K562 (cell line): ENCODE results near the gene SULT1C4. TPM values are rescaled to one million over a fixed set of nuclear protein-coding genes. Genes with fewer than 3 reads are reported as not detected.

Experiments used
- ATAC-seq: fragments of 200-7000 bp; cut with Tn5 transposase; 3 replicates; pipeline ENCODE4 v1.9.1; 2020; ENCODE audit warnings: moderate library complexity
- BruUV-seq: library from RNA; stranded (reverse); fragments of 400-500 nt; replicated peaks from 2 replicates; lab custom pipeline; 2021; lab: Mats Ljungman, UMichigan
- CTCF ChIA-PET: fragments of 300-600 bp; formaldehyde crosslinking; extraction: SDS; loops from one replicate; lab custom pipeline; 2021; ENCODE audit warnings: low intra/inter-chr PET ratio; lab: Yijun Ruan, JAX
- POLR2A ChIA-PET: fragments of 300-600, 350-650 bp; sonication (Branson Sonifier 250); formaldehyde crosslinking; extraction: SDS; loops from one replicate; lab custom pipeline; 2021; ENCODE audit warnings: antibody characterized with exemption, inconsistent platforms; lab: Yijun Ruan, JAX
- DNase-seq, 4 experiments: peaks; one replicate each; pipeline versions ENCODE4 v3.0.0 to v3.0.0-alpha.2; 2011 to 2018; ENCODE audit warnings: low spot score in 3 of 4, mixed read lengths in 3 of 4; ENCODE audit errors: extremely low read depth in 1 of 4
- FAIRE-seq: peaks from 2 replicates; lab custom pipeline; 2011; peaks lifted over from hg19 to GRCh38; lab: Jason Lieb, UNC
- H2AFZ ChIP-seq: 2 replicates; pipeline ENCODE4 v1.6.0; 2011; ENCODE audit warnings: low read depth, low read length, control low read depth, inconsistent platforms
- H3K27ac ChIP-seq: fragments of 200-600 bp; 3 replicates; pipeline ENCODE4 v1.8.0; 2011; ENCODE audit warnings: low read depth, mild to moderate bottlenecking, control low read depth, inconsistent platforms, low read length, moderate library complexity, mixed read lengths; ENCODE audit errors: extremely low read depth
- H3K27me3 ChIP-seq, 2 experiments: fragments of 300-600 bp in 1 of 2; 2 replicates in 1 of 2; 3 replicates in 1 of 2; pipeline versions ENCODE4 v1.6.0 to v1.8.0; 2011; ENCODE audit warnings: inconsistent platforms in 2 of 2, low read length in 2 of 2, mild to moderate bottlenecking in 1 of 2, mixed read lengths in 1 of 2, moderate library complexity in 1 of 2; ENCODE audit not compliant: control insufficient read depth in 2 of 2, insufficient read depth in 2 of 2
- H3K36me3 ChIP-seq: fragments of 300-600 bp; 3 replicates; pipeline ENCODE4 v1.8.0; 2011; ENCODE audit warnings: mild to moderate bottlenecking, low read length, inconsistent platforms; ENCODE audit not compliant: control insufficient read depth, insufficient read depth
- H3K4me1 ChIP-seq, 2 experiments: fragments of 200-600 bp in 1 of 2; replicated peaks in 1 of 2; 2 replicates in 1 of 2; 3 replicates in 1 of 2; pipeline versions ENCODE4 v1.5.1 to v1.8.0; 2011; ENCODE audit warnings: inconsistent platforms in 2 of 2, low read length in 2 of 2, mild to moderate bottlenecking in 1 of 2, mixed read lengths in 1 of 2, moderate library complexity in 1 of 2; ENCODE audit not compliant: control insufficient read depth in 2 of 2, insufficient read depth in 2 of 2
- H3K4me2 ChIP-seq: 2 replicates; pipeline ENCODE4 v1.6.1; 2011; ENCODE audit warnings: low read length, control low read depth, inconsistent platforms, mixed read lengths; ENCODE audit not compliant: insufficient read depth
- H3K4me3 ChIP-seq: fragments of 200-600 bp; sonication (generic), shearing (Covaris generic); 2 replicates; pipeline ENCODE4 v1.5.1; 2016; ENCODE audit warnings: control low read depth, inconsistent platforms
- H3K79me2 ChIP-seq: fragments of 200-600 bp; 3 replicates; pipeline ENCODE4 v1.8.0; 2011; ENCODE audit warnings: low read length, inconsistent platforms; ENCODE audit not compliant: control insufficient read depth, insufficient read depth
- H3K9ac ChIP-seq, 2 experiments: 2 replicates each; pipeline versions ENCODE4 v1.6.0 to v1.6.1; 2011; ENCODE audit warnings: low read depth in 2 of 2, low read length in 2 of 2, control low read depth in 1 of 2, inconsistent platforms in 1 of 2, mild to moderate bottlenecking in 1 of 2, mixed read lengths in 1 of 2; ENCODE audit not compliant: insufficient read depth in 1 of 2
- H3K9me1 ChIP-seq: one replicate; pipeline ENCODE4 v1.6.0; 2011; ENCODE audit warnings: inconsistent platforms, mild to moderate bottlenecking, low read length, moderate library complexity; ENCODE audit not compliant: control insufficient read depth, insufficient read depth
- H3K9me3 ChIP-seq: replicated peaks from 2 replicates; pipeline ENCODE4 v1.5.1; 2011; ENCODE audit warnings: low read depth, low read length, inconsistent platforms; ENCODE audit not compliant: control insufficient read depth, insufficient read depth
- H4K20me1 ChIP-seq: replicated peaks from 2 replicates; pipeline ENCODE4 v1.6.1; 2011; ENCODE audit warnings: low read length, inconsistent platforms, mixed read lengths; ENCODE audit not compliant: control insufficient read depth, insufficient read depth
- CBX2 ChIP-seq: fragments of 200-600 bp; sonication (generic); IDR thresholded peaks from one replicate; pipeline ENCODE4 v1.6.1; 2012; ENCODE audit warnings: mild to moderate bottlenecking, low read length, inconsistent platforms; ENCODE audit not compliant: insufficient read depth, poor library complexity, severe bottlenecking
- CHCHD3 ChIP-seq: fragments of 250-450 bp; sonication (Bioruptor Pico); IDR thresholded peaks from 2 replicates; pipeline ENCODE4 v2.1.2; 2022; ENCODE audit warnings: mild to moderate bottlenecking
- E2F6 ChIP-seq, 2 experiments: IDR thresholded peaks; 2 replicates each; pipeline ENCODE4 v1.6.1; 2011; ENCODE audit warnings: borderline replicate concordance in 1 of 2, control low read depth in 1 of 2, low read depth in 1 of 2, low read length in 1 of 2, mild to moderate bottlenecking in 1 of 2, mixed read lengths in 1 of 2, moderate library complexity in 1 of 2; ENCODE audit not compliant: insufficient read depth in 1 of 2, insufficient read length in 1 of 2, poor library complexity in 1 of 2, severe bottlenecking in 1 of 2; ENCODE audit errors: extremely low read depth in 1 of 2
- FOXA1 ChIP-seq: fragments of 450-650 bp; IDR thresholded peaks from 2 replicates; pipeline ENCODE4 v1.6.1; 2016; ENCODE audit warnings: mild to moderate bottlenecking, borderline replicate concordance
- MYNN ChIP-seq, 2 experiments: sonication (generic); formaldehyde crosslinking in 1 of 2; IDR thresholded peaks; 2 replicates each; pipeline versions ENCODE4 v1.5.0 to v1.6.1; 2016 to 2020; ENCODE audit warnings: antibody characterized with exemption in 1 of 2, missing genetic modification reagents in 1 of 2
- PCBP1 ChIP-seq: fragments of 200-400 bp; formaldehyde crosslinking; IDR thresholded peaks from 2 replicates; pipeline ENCODE4 v1.6.1; 2018; ENCODE audit warnings: mild to moderate bottlenecking, low read depth, low read length; ENCODE audit not compliant: poor library complexity, severe bottlenecking
- RAD21 ChIP-seq, 2 experiments: fragments of 250-450 bp in 1 of 2; fragments of 450-650 bp in 1 of 2; sonication (Bioruptor Pico) in 1 of 2; formaldehyde crosslinking in 1 of 2; IDR thresholded peaks in 1 of 2; conservative IDR thresholded peaks in 1 of 2; 2 replicates each; pipeline versions ENCODE4 v1.4.0 to v1.8.0; 2020 to 2022; ENCODE audit warnings: mild to moderate bottlenecking in 2 of 2, moderate library complexity in 1 of 2
- RBM14 ChIP-seq: fragments of 200-400 bp; formaldehyde crosslinking; IDR thresholded peaks from 2 replicates; pipeline ENCODE4 v1.6.1; 2018; ENCODE audit warnings: low read depth, mild to moderate bottlenecking, low read length, moderate library complexity, borderline replicate concordance; ENCODE audit not compliant: insufficient read depth
- ZNF384 ChIP-seq: IDR thresholded peaks from 2 replicates; pipeline ENCODE4 v1.6.1; 2012; ENCODE audit warnings: low read depth, low read length, improper control_type of control experiment
- WGBS: fragments of 100-300 bp; shearing (Covaris generic); methylation state at CpG from one replicate; pipeline ENCODE4 v1.1.6; 2016; ENCODE audit warnings: low coverage, mixed read lengths; ENCODE audit not compliant: insufficient coverage; ENCODE audit errors: missing lambda C conversion rate; 5-methylcytosine and 5-hydroxymethylcytosine counted together
- in situ Hi-C: fragments of 300-500 bp; cut with MboI; formaldehyde crosslinking; loops from 4 replicates; pipeline ENCODE4 v1.15.0; 2018; ENCODE audit warnings: inconsistent platforms, mixed read lengths
- intact Hi-C: fragments of 100-400 bp; cut with micrococcal nuclease; formaldehyde crosslinking; loops from 2 replicates; pipeline ENCODE4 v1.14.2; 2022
- polyA plus RNA-seq, 8 experiments: library from polyadenylated mRNA; depleted of rRNA in 4 of 8; stranded (reverse) in 5 of 8; unstranded in 3 of 8; fragments of >200 nt; fragmentation: Nextera tagmentation in 2 of 8; fragmentation: Illumina TruSeq in 1 of 8; extraction: Ambion mirVana in 2 of 8; extraction: Trizol in 1 of 8; gene quantifications; 2 replicates each; pipeline versions ENCODE4 v1.2.1 to v1.2.3, GENCODE V29; 2011 to 2014; ENCODE audit warnings: inconsistent platforms in 1 of 8, missing spikeins in 1 of 8
- total RNA-seq, 7 experiments: library from RNA; depleted of rRNA in 6 of 7; stranded (reverse); fragments of >200 nt in 6 of 7; fragmentation: Illumina TruSeq in 2 of 7; extraction: Trizol in 2 of 7; gene quantifications; 2 replicates each; pipeline versions ENCODE4 v1.2.1 to v1.2.3, GENCODE V29; 2011 to 2021; ENCODE audit warnings: low replicate concordance in 1 of 7
- TF ChIP-seq, protein P1 (sequence below): fragments of 150-350 bp; IDR thresholded peaks from 2 replicates; pipeline ENCODE4 v1.6.1; 2014; ENCODE audit warnings: low read depth, mild to moderate bottlenecking, low read length, borderline replicate concordance
- TF ChIP-seq, protein P2 (sequence below): sonication (generic); formaldehyde crosslinking; IDR thresholded peaks from 2 replicates; pipeline ENCODE4 v1.8.1; 2023; ENCODE audit warnings: mild to moderate bottlenecking, missing genetic modification reagents

SULT1C4 gene
- total and polyA plus RNA-seq, 9 of the 15 experiments (the other 6 are each of a cell fraction or from before 2014, with no cell fraction given), result 0.04 to 0.14 (median 0.09) TPM; not detected in 5

GRCh38 chr2:108370080-108370479 is 7.7 kb upstream of the SULT1C4 start:
- Histone ChIP-seq H2AFZ (no peak overlapping the region), H4K20me1 (no peaks in the 10 kb centered on the region), H3K9me3 (no peaks in the 10 kb centered on the region), H3K9ac (no peak overlapping the region), H3K4me3 (no peak overlapping the region), H3K36me3 (no peaks in the 10 kb centered on the region), H3K27me3 (no peaks in the 10 kb centered on the region; a peak in 1 of 5 replicates), H3K79me2 (no peaks in the 10 kb centered on the region), H3K4me1 (no peaks in the 10 kb centered on the region), H3K9me1 (no peaks in the 10 kb centered on the region), H3K4me2 (no peak overlapping the region), H3K27ac (no peak overlapping the region)
- FAIRE-seq (no peak), ATAC-seq (no peak), DNase-seq (no peak)
- intact Hi-C loops (no loop called here), in situ Hi-C loops (no loop called here)
- POLR2A ChIA-PET, result no interaction called here
- WGBS, result 3% methylated on average over 2 of the region's 2 CpGs
- CTCF ChIA-PET, result no interaction called here
- BruUV-seq, result no TSS peak
- no peak for TF ChIP-seq ZNF384
- TF ChIP-seq PCBP1, result no peak
- no peak for TF ChIP-seq CBX2
- TF ChIP-seq MYNN (IDR thresholded peaks at IDR 0.05), result no peak
- TF ChIP-seq MYNN (CRISPR knock-in tag; IDR thresholded peaks at IDR 0.05), result no peak
- TF ChIP-seq FOXA1, result no peak
- no peak for TF ChIP-seq RBM14
- TF ChIP-seq CHCHD3, result no peak
- TF ChIP-seq, protein P1, sequence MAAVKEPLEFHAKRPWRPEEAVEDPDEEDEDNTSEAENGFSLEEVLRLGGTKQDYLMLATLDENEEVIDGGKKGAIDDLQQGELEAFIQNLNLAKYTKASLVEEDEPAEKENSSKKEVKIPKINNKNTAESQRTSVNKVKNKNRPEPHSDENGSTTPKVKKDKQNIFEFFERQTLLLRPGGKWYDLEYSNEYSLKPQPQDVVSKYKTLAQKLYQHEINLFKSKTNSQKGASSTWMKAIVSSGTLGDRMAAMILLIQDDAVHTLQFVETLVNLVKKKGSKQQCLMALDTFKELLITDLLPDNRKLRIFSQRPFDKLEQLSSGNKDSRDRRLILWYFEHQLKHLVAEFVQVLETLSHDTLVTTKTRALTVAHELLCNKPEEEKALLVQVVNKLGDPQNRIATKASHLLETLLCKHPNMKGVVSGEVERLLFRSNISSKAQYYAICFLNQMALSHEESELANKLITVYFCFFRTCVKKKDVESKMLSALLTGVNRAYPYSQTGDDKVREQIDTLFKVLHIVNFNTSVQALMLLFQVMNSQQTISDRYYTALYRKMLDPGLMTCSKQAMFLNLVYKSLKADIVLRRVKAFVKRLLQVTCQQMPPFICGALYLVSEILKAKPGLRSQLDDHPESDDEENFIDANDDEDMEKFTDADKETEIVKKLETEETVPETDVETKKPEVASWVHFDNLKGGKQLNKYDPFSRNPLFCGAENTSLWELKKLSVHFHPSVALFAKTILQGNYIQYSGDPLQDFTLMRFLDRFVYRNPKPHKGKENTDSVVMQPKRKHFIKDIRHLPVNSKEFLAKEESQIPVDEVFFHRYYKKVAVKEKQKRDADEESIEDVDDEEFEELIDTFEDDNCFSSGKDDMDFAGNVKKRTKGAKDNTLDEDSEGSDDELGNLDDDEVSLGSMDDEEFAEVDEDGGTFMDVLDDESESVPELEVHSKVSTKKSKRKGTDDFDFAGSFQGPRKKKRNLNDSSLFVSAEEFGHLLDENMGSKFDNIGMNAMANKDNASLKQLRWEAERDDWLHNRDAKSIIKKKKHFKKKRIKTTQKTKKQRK, result no peak
- TF ChIP-seq E2F6 (IDR thresholded peaks at IDR 0.05; ENCODE audit: borderline replicate concordance in 1 of 2, extremely low read depth in 1 of 2, insufficient read depth in 1 of 2, insufficient read length in 1 of 2, low read depth in 1 of 2, low read length in 1 of 2, poor library complexity in 1 of 2, severe bottlenecking in 1 of 2), result no peak
- TF ChIP-seq, protein P2, sequence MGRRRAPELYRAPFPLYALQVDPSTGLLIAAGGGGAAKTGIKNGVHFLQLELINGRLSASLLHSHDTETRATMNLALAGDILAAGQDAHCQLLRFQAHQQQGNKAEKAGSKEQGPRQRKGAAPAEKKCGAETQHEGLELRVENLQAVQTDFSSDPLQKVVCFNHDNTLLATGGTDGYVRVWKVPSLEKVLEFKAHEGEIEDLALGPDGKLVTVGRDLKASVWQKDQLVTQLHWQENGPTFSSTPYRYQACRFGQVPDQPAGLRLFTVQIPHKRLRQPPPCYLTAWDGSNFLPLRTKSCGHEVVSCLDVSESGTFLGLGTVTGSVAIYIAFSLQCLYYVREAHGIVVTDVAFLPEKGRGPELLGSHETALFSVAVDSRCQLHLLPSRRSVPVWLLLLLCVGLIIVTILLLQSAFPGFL (CRISPR knock-in tag), result no peak
- no peak for TF ChIP-seq RAD21 (CRISPR knock-in tag; conservative IDR thresholded peaks at IDR 0.05 in 1 of 2, IDR thresholded peaks at IDR 0.05 in 1 of 2)
- TF ChIP-seq, all 486 proteins: peak for 0
